GM23248 (cell line): ENCODE measurements around the gene UBTD2. TPM values are rescaled to one million over a fixed set of nuclear protein-coding genes. Genes with fewer than 3 reads are reported as not detected.
A peak's percentile ranks its signal among the peaks of the same experiment; 100 is the strongest.

Experiments
- DNase-seq: peaks from one replicate; pipeline ENCODE4 v3.0.0-alpha.2; 2015
- H2AFZ ChIP-seq: fragments of 200-600 bp; sonication (generic); 2 replicates; pipeline ENCODE4 v1.6.1; 2016; ENCODE audit warnings: antibody characterized with exemption
- H3F3A ChIP-seq: fragments of 200-600 bp; sonication (generic); 2 replicates; pipeline ENCODE4 v1.6.1; 2016; ENCODE audit warnings: mild to moderate bottlenecking, antibody characterized with exemption, mixed run types; ENCODE audit not compliant: insufficient read depth
- H3K27ac ChIP-seq: fragments of 200-600 bp; sonication (generic); 2 replicates; pipeline ENCODE4 v1.5.1; 2016; ENCODE audit warnings: mild to moderate bottlenecking
- H3K27me3 ChIP-seq: fragments of 200-600 bp; sonication (generic); replicated peaks from 2 replicates; pipeline ENCODE4 v1.6.1; 2016; ENCODE audit warnings: mild to moderate bottlenecking; ENCODE audit not compliant: insufficient read depth
- H3K36me3 ChIP-seq: fragments of 200-600 bp; sonication (generic); 2 replicates; pipeline ENCODE4 v1.6.1; 2016; ENCODE audit warnings: low read depth, mild to moderate bottlenecking
- H3K4me1 ChIP-seq: fragments of 200-600 bp; sonication (generic); 2 replicates; pipeline ENCODE4 v1.6.1; 2016; ENCODE audit warnings: mild to moderate bottlenecking; ENCODE audit not compliant: insufficient read depth
- H3K4me2 ChIP-seq: fragments of 200-600 bp; sonication (generic); one replicate; pipeline ENCODE4 v1.6.1; 2016; ENCODE audit warnings: mild to moderate bottlenecking; ENCODE audit not compliant: unreplicated experiment
- H3K4me3 ChIP-seq: fragments of 200-600 bp; sonication (generic); 2 replicates; pipeline ENCODE4 v1.5.1; 2016; ENCODE audit warnings: mild to moderate bottlenecking
- H3K79me2 ChIP-seq: fragments of 200-600 bp; sonication (generic); 2 replicates; pipeline ENCODE4 v1.6.1; 2016; ENCODE audit warnings: mild to moderate bottlenecking; ENCODE audit not compliant: insufficient read depth
- H3K9ac ChIP-seq: fragments of 200-600 bp; sonication (generic); 2 replicates; pipeline ENCODE4 v1.6.1; 2016; ENCODE audit warnings: mild to moderate bottlenecking
- H3K9me2 ChIP-seq: fragments of 200-600 bp; sonication (generic); 2 replicates; pipeline ENCODE4 v1.6.1; 2016; ENCODE audit warnings: mixed run types, mild to moderate bottlenecking, moderate library complexity; ENCODE audit not compliant: insufficient read depth
- H3K9me3 ChIP-seq: fragments of 200-600 bp; sonication (generic); one replicate; pipeline ENCODE4 v1.6.1; 2017; ENCODE audit warnings: low read depth
- H4K20me1 ChIP-seq: fragments of 200-600 bp; sonication (generic); 2 replicates; pipeline ENCODE4 v1.6.0; 2016; ENCODE audit not compliant: insufficient read depth
- EZH2 ChIP-seq: fragments of 200-600 bp; sonication (generic); IDR thresholded peaks from 2 replicates; pipeline ENCODE4 v1.6.1; 2018; ENCODE audit warnings: antibody characterized with exemption, mild to moderate bottlenecking; ENCODE audit not compliant: insufficient read depth, poor library complexity, severe bottlenecking
- EZH2phosphoT487 ChIP-seq: fragments of 200-600 bp; sonication (generic); IDR thresholded peaks from 2 replicates; pipeline ENCODE4 v1.6.1; 2018; ENCODE audit warnings: antibody characterized with exemption, moderate library complexity, mild to moderate bottlenecking, low read depth; ENCODE audit not compliant: insufficient read depth
- WGBS, 2 experiments: methylation state at CpG; one replicate each; pipeline ENCODE4 v1.1.6; 2015 to 2017; ENCODE audit warnings: low lambda C conversion rate in 2 of 2, low coverage in 1 of 2; ENCODE audit errors: missing lambda C conversion rate in 2 of 2; 5-methylcytosine and 5-hydroxymethylcytosine counted together
- in situ Hi-C: fragments of 300-500 bp; cut with MboI; formaldehyde crosslinking; loops from 2 replicates; pipeline ENCODE4 v1.15.0; 2020
- polyA plus RNA-seq: library from polyadenylated mRNA; unstranded; fragments of >200 nt; fragmentation: Nextera tagmentation; extraction: Ambion mirVana; gene quantifications from 2 replicates; pipeline ENCODE4 v1.2.1, GENCODE V29; 2016
- total RNA-seq: library from RNA; depleted of rRNA; stranded (reverse); fragments of >200 nt; shearing (Covaris generic); gene quantifications from 2 replicates; pipeline ENCODE4 v1.2.3, GENCODE V29; 2014

The UBTD2 gene
- total and polyA plus RNA-seq, 2 experiments from 2014 or later: 17.3 to 41.4 TPM

GRCh38 chr5:172177176-172177575 lies 106.4 kb downstream of the UBTD2 start:
- H3K4me3 ChIP-seq: no peak overlapping the region
- no peaks in the 10 kb centered on the region for H3K4me1 ChIP-seq
- H3K36me3 ChIP-seq: no peaks in the 10 kb centered on the region
- peaks cover 100% of the 10 kb centered on the region for H3K79me2 ChIP-seq
- H3K9ac ChIP-seq: no peak overlapping the region
- H4K20me1 ChIP-seq: no peaks in the 10 kb centered on the region; the same call in 1 of the 2 replicates
- no peak overlapping the region for H3K27ac ChIP-seq
- H3K9me2 ChIP-seq: no peaks in the 10 kb centered on the region
- no peaks in the 10 kb centered on the region for H3K9me3 ChIP-seq
- no peak overlapping the region for H2AFZ ChIP-seq
- no peak for DNase-seq
- no peak for TF ChIP-seq EZH2phosphoT487
- no peak for TF ChIP-seq EZH2
- no peaks in the 10 kb centered on the region for H3F3A ChIP-seq
- 88 to 90% methylated on average over 7 of the region's 7 CpGs for WGBS, 2 experiments
- H3K27me3 ChIP-seq: no peaks in the 10 kb centered on the region
- no peak overlapping the region for H3K4me2 ChIP-seq
- in situ Hi-C loops: no loop called here

GRCh38 chr5:172175263-172175719 lies 108.3 kb downstream of the UBTD2 start:
- Histone ChIP-seq H3K4me3 (no peak overlapping the region), H3K36me3 (no peaks in the 10 kb centered on the region), H3K27me3 (no peaks in the 10 kb centered on the region), H3K27ac (no peak overlapping the region), H4K20me1 (peaks cover 6% of the 10 kb centered on the region; the same call in 1 of the 2 replicates), H3K9ac (no peak overlapping the region), H3K4me1 (no peaks in the 10 kb centered on the region), H3F3A (no peaks in the 10 kb centered on the region), H2AFZ (no peak overlapping the region), H3K4me2 (no peak overlapping the region), H3K79me2 (peaks cover 100% of the 10 kb centered on the region), H3K9me2 (no peaks in the 10 kb centered on the region), H3K9me3 (no peaks in the 10 kb centered on the region)
- TF ChIP-seq EZH2 (no peak), EZH2phosphoT487 (no peak)
- DNase-seq: no peak
- 90% methylated on average over 4 to 7 of the region's 7 CpGs for WGBS, 2 experiments
- in situ Hi-C loops: no loop called here

- TF ChIP-seq EZH2 (no peak), EZH2phosphoT487 (no peak)
- no peaks in the 10 kb centered on the region for H3K36me3 ChIP-seq
- H3K79me2 ChIP-seq: peaks cover 100% of the 10 kb centered on the region
- 75 to 76% methylated on average over 12 of the region's 12 CpGs for WGBS, 2 experiments
- in situ Hi-C loops: no loop called here
- H3K9me3 ChIP-seq: no peaks in the 10 kb centered on the region
- H2AFZ ChIP-seq: no peak overlapping the region
- H3K27ac ChIP-seq: no peak overlapping the region
- H3K27me3 ChIP-seq: no peaks in the 10 kb centered on the region
- H3F3A ChIP-seq: no peaks in the 10 kb centered on the region
- H4K20me1 ChIP-seq: peaks cover 6% of the 10 kb centered on the region; the same call in 1 of the 2 replicates
- DNase-seq: peak; percentile 60
- no peaks in the 10 kb centered on the region for H3K4me1 ChIP-seq
- no peak overlapping the region for H3K4me3 ChIP-seq
- H3K9ac ChIP-seq: no peak overlapping the region
- H3K4me2 ChIP-seq: no peak overlapping the region
- H3K9me2 ChIP-seq: no peaks in the 10 kb centered on the region
Observed at GRCh38 chr5:172173564-172174153, 109.9 kb downstream of the UBTD2 start.

- H3K9me3 ChIP-seq: no peaks in the 10 kb centered on the region
- WGBS, 2 experiments: 73 to 75% methylated on average over 11 to 12 of the region's 12 CpGs
- peaks cover 6% of the 10 kb centered on the region; the same call in 1 of the 2 replicates for H4K20me1 ChIP-seq
- no peak for TF ChIP-seq EZH2
- H3K27ac ChIP-seq: peak overlapping the region; percentile 43; the same call in 1 of the 2 replicates
- H3K36me3 ChIP-seq: no peaks in the 10 kb centered on the region
- no peaks in the 10 kb centered on the region for H3K4me1 ChIP-seq
- H3K4me2 ChIP-seq: no peak overlapping the region
- no peak overlapping the region for H2AFZ ChIP-seq
- no peak overlapping the region for H3K9ac ChIP-seq
- no peaks in the 10 kb centered on the region for H3K9me2 ChIP-seq
- peaks cover 100% of the 10 kb centered on the region for H3K79me2 ChIP-seq
- in situ Hi-C loops: no loop called here
- H3F3A ChIP-seq: no peaks in the 10 kb centered on the region
- H3K4me3 ChIP-seq: no peak overlapping the region
- H3K27me3 ChIP-seq: no peaks in the 10 kb centered on the region
- DNase-seq: peak; percentile 40
Observed at GRCh38 chr5:172172912-172173563, 110.5 kb downstream of the UBTD2 start.
